Transverse colon (tissue), 3 donors: ENCODE data around the gene RNF26.

ENCODE experiments used
- EP300 ChIP-seq: sonication (generic); formaldehyde crosslinking; IDR thresholded peaks from one replicate; pipeline ENCODE4 v1.6.1; 2017; ENCODE audit warnings: antibody characterized with exemption, low read depth
- TF ChIP-seq, protein P1 (sequence below), 5 experiments: fragments of 200-600 bp in 3 of 5; fragments of 450-650 bp in 2 of 5; sonication (generic) in 3 of 5; IDR thresholded peaks; 1 replicate in 2 of 5; 2 replicates in 3 of 5; pipeline ENCODE4 v1.5.1; 2016 to 2017; ENCODE audit warnings: antibody characterized with exemption in 5 of 5, inconsistent platforms in 3 of 5, mild to moderate bottlenecking in 2 of 5, moderate library complexity in 1 of 5

DNA sequence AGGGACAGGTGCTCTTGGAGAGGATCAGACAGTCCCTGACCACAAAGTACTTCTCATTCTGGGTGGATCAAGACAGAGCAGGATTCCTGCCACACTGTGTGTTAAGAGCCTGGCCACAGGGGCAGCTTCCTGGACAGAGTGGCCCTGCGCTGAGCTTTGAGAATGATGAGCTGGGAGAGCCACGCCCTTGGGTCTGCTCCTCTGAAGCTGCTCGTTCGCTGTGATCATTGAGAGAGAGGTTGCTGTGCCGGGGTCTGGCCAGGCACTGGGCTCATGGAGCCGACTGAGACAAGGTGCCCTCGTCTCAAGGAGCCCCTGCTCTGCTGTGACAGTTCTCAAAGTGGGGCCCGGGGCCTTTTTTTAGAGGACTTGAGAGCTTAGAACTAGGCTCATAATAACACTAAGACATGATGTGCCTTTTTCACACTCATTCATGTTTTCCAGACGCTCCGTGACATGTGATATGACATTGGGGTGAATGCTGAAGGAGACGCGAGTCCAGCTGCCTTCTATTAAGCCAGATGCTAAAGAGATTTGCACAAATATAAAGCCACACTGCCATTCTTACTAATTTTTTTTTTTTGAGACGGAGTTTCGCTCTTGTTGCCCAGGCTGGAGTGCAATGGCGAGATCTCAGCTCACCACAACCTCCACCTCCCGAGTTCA is 13.7 kb downstream of the RNF26 start:
- TF ChIP-seq, protein P1, sequence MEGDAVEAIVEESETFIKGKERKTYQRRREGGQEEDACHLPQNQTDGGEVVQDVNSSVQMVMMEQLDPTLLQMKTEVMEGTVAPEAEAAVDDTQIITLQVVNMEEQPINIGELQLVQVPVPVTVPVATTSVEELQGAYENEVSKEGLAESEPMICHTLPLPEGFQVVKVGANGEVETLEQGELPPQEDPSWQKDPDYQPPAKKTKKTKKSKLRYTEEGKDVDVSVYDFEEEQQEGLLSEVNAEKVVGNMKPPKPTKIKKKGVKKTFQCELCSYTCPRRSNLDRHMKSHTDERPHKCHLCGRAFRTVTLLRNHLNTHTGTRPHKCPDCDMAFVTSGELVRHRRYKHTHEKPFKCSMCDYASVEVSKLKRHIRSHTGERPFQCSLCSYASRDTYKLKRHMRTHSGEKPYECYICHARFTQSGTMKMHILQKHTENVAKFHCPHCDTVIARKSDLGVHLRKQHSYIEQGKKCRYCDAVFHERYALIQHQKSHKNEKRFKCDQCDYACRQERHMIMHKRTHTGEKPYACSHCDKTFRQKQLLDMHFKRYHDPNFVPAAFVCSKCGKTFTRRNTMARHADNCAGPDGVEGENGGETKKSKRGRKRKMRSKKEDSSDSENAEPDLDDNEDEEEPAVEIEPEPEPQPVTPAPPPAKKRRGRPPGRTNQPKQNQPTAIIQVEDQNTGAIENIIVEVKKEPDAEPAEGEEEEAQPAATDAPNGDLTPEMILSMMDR (IDR thresholded peaks at IDR 0.05) = no peak
- no peak for TF ChIP-seq EP300
